ENCODE measurements around the gene NDFIP2.

The NDFIP2 gene

DNA sequence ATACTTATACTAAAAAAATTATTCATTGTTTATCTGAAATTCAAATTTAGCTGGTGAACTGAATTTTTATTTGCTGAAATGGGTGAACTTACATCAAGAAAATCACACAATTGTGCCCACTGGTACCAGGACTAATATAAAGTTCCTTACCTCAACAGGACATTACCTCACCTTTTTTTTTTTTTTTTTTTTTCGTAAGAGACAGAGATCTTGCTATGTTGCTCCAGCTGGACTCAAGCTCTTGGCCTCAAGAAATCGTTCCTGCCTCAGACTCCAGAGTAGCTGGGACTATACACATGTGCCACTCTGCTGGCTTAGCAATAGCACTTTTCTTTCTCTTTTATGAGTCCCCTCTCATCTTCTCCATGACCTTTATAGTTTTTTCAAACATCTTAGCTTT, 22.5 kb upstream of the NDFIP2 start:
- no peaks in the 10 kb centered on the region for H4K20me1 ChIP-seq (ENCODE audit: low read depth, low read length)
- no peak overlapping the region for H3K27ac ChIP-seq (ENCODE audit: low read depth, low read length)
- H3K9ac ChIP-seq (ENCODE audit: low read length): no peak overlapping the region
- no peaks in the 10 kb centered on the region for H3F3A ChIP-seq (ENCODE audit: insufficient read depth)
- no peaks in the 10 kb centered on the region for H3K9me2 ChIP-seq (replicated peaks; ENCODE audit: insufficient read depth, low read length)
- TF ChIP-seq, protein P1, sequence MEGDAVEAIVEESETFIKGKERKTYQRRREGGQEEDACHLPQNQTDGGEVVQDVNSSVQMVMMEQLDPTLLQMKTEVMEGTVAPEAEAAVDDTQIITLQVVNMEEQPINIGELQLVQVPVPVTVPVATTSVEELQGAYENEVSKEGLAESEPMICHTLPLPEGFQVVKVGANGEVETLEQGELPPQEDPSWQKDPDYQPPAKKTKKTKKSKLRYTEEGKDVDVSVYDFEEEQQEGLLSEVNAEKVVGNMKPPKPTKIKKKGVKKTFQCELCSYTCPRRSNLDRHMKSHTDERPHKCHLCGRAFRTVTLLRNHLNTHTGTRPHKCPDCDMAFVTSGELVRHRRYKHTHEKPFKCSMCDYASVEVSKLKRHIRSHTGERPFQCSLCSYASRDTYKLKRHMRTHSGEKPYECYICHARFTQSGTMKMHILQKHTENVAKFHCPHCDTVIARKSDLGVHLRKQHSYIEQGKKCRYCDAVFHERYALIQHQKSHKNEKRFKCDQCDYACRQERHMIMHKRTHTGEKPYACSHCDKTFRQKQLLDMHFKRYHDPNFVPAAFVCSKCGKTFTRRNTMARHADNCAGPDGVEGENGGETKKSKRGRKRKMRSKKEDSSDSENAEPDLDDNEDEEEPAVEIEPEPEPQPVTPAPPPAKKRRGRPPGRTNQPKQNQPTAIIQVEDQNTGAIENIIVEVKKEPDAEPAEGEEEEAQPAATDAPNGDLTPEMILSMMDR (IDR thresholded peaks at IDR 0.05; ENCODE audit: insufficient read depth, low read length, poor library complexity, severe bottlenecking): no peak
- TF ChIP-seq EZH2phosphoT487 (conservative IDR thresholded peaks at IDR 0.05; ENCODE audit: low read length): no peak
- no peak overlapping the region for H2AFZ ChIP-seq (ENCODE audit: low read depth, low read length, severe bottlenecking)
- H3K79me2 ChIP-seq (ENCODE audit: insufficient read depth, low read length): no peaks in the 10 kb centered on the region
- H3K9me3 ChIP-seq (ENCODE audit: insufficient read depth, low read length): no peaks in the 10 kb centered on the region
- H3K4me3 ChIP-seq (ENCODE audit: insufficient read depth, low read length, poor library complexity, severe bottlenecking): no peak overlapping the region
- H3K36me3 ChIP-seq (ENCODE audit: low read length): no peaks in the 10 kb centered on the region
- no peak overlapping the region for H3K4me2 ChIP-seq (ENCODE audit: low read depth, low read length, poor library complexity, severe bottlenecking)
- H3K27me3 ChIP-seq (ENCODE audit: low read length): no peaks in the 10 kb centered on the region

DNA sequence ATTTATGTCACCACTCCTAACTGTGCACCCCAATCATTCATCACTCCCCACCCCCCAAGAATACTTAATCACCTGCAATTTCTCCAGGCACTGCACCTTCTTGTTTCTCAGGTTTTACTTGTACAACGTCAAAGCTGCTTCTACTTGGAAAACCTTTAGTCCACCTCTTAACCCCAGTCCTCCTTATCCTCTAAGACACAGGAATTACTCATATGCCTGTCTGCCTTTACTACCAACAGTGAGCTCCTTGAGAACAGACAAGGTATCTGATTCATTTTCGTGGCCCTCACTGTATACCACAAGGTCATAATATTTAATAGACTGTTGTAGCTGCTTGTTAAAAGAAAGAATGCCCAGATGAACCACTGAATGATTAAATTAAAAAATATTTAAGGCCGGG, 21.0 kb upstream of the NDFIP2 start:
- TF ChIP-seq EZH2phosphoT487 (conservative IDR thresholded peaks at IDR 0.05; ENCODE audit: low read length): no peak
- TF ChIP-seq, protein P1 (IDR thresholded peaks at IDR 0.05; ENCODE audit: insufficient read depth, low read length, poor library complexity, severe bottlenecking): no peak
- no peaks in the 10 kb centered on the region for H3K79me2 ChIP-seq (ENCODE audit: insufficient read depth, low read length)
- H3K9me3 ChIP-seq (ENCODE audit: insufficient read depth, low read length): no peaks in the 10 kb centered on the region
- no peak overlapping the region for H3K4me3 ChIP-seq (ENCODE audit: insufficient read depth, low read length, poor library complexity, severe bottlenecking)
- H3K36me3 ChIP-seq (ENCODE audit: low read length): no peaks in the 10 kb centered on the region
- H3K27ac ChIP-seq (ENCODE audit: low read depth, low read length): no peak overlapping the region
- no peaks in the 10 kb centered on the region for H3F3A ChIP-seq (ENCODE audit: insufficient read depth)
- no peaks in the 10 kb centered on the region for H3K27me3 ChIP-seq (ENCODE audit: low read length)
- H3K9me2 ChIP-seq (replicated peaks; ENCODE audit: insufficient read depth, low read length): no peaks in the 10 kb centered on the region
- no peaks in the 10 kb centered on the region for H4K20me1 ChIP-seq (ENCODE audit: low read depth, low read length)
- H3K9ac ChIP-seq (ENCODE audit: low read length): no peak overlapping the region
- H2AFZ ChIP-seq (ENCODE audit: low read depth, low read length, severe bottlenecking): no peak overlapping the region
- H3K4me2 ChIP-seq (ENCODE audit: low read depth, low read length, poor library complexity, severe bottlenecking): no peak overlapping the region

DNA sequence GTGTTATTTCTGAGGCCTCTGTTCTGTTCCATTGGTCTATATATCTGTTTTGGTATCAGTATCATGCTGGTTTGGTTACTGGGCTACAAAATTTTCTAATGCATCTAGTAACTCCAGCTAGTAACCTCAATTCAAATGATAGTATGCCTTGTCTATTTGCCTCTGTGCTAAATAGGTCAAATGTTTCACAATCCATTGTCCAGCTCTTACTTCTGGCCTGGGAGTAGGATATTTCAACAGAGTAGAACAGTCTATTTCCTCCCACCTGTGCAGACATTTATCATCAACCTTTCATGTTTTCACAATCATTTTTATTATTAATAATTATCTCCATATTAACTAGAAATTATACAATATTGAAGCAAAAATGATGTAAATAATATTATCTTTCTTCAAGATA, 18.1 kb upstream of the NDFIP2 start:
- H3F3A ChIP-seq (ENCODE audit: insufficient read depth): no peaks in the 10 kb centered on the region
- TF ChIP-seq, protein P1 (IDR thresholded peaks at IDR 0.05; ENCODE audit: insufficient read depth, low read length, poor library complexity, severe bottlenecking): no peak
- no peak for TF ChIP-seq EZH2phosphoT487 (conservative IDR thresholded peaks at IDR 0.05; ENCODE audit: low read length)
- H3K9me2 ChIP-seq (replicated peaks; ENCODE audit: insufficient read depth, low read length): no peaks in the 10 kb centered on the region
- no peaks in the 10 kb centered on the region for H3K9me3 ChIP-seq (ENCODE audit: insufficient read depth, low read length)
- no peak overlapping the region for H3K27ac ChIP-seq (ENCODE audit: low read depth, low read length)
- H3K27me3 ChIP-seq (ENCODE audit: low read length): no peaks in the 10 kb centered on the region
- no peaks in the 10 kb centered on the region for H3K36me3 ChIP-seq (ENCODE audit: low read length)
- H3K79me2 ChIP-seq (ENCODE audit: insufficient read depth, low read length): no peaks in the 10 kb centered on the region
- no peaks in the 10 kb centered on the region for H4K20me1 ChIP-seq (ENCODE audit: low read depth, low read length)
- no peak overlapping the region for H3K9ac ChIP-seq (ENCODE audit: low read length)
- H3K4me2 ChIP-seq (ENCODE audit: low read depth, low read length, poor library complexity, severe bottlenecking): no peak overlapping the region
- H2AFZ ChIP-seq (ENCODE audit: low read depth, low read length, severe bottlenecking): no peak overlapping the region
- H3K4me3 ChIP-seq (ENCODE audit: insufficient read depth, low read length, poor library complexity, severe bottlenecking): no peak overlapping the region
